ENCODE results near the gene CD4. TPM values are rescaled to one million over a fixed set of nuclear protein-coding genes. Genes with fewer than 3 reads are reported as not detected.

Gene CD4
- total and polyA plus RNA-seq, 10 of the 15 experiments (the other 5 are each of a cell fraction or from before 2014, with no cell fraction given): 0.24 to 1.6 (median 0.69) TPM

DNA sequence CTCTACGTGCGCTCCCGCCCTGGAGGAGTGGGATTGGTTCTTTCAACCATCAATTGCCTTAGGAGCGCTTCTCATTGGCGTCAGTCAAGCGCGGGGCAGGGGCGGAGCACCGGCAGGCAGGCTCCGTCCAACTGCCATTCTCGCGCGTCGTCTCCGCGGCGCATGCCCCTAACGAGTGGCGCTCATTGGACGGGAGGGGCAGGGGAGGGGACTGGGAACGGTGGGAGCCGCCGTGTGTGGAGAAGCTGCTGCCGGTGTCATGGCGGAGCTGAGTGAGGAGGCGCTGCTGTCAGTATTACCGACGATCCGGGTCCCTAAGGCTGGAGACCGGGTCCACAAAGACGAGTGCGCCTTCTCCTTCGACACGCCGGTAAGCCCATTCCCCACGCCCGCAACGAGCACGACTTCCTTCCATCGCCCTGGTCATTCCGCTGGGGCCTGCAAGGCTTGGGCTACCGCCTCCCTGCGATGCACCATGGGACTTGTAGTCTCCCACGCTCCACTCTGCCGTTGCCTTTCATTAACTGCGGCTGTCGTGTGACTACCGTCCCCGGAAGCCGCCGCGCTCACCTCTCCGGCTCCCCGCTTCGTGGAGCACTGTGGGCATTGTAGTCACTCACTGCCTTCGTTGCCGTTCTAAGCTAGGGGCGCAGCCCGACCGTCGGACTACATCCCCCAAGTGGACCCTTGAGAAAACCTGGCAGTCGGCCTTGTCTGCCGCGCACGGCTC lies 62.8 kb downstream of the CD4 start, which contains the start of gene USP5:
TSS of gene USP5 (plus strand) at position 230 of the 730 bp plus-strand sequence. CDS start at position 260, 30 bp downstream.
- CTCF ChIA-PET: interaction anchor here (0.6 to 9.9 kb wide), 16 partner anchors 17 to 315 kb away, joined by 3 to 173 read pairs (median 4); partner anchors contain the start of genes C1RL, COPS7A, MLF2 and PTPN6
- Histone ChIP-seq H3K79me2 (ENCODE audit: control insufficient read depth, insufficient read depth, low read length) (peaks cover 41% of the 10 kb centered on the region), H3K4me3 (peak within 1 kb of the TSS; percentile 82), H4K20me1 (ENCODE audit: control insufficient read depth, insufficient read depth) (no peaks in the 10 kb centered on the region), H3K4me1 (ENCODE audit: control insufficient read depth, insufficient read depth, low read length) (peaks cover 28% of the 10 kb centered on the region), H3K9me3 (replicated peaks; ENCODE audit: control insufficient read depth, insufficient read depth, low read length) (no peaks in the 10 kb centered on the region), H3K27me3 (replicated peaks in 1 of 2; ENCODE audit: control insufficient read depth in 2 of 2, insufficient read depth in 2 of 2, low read length in 1 of 2) (no peaks in the 10 kb centered on the region), H3K9ac (ENCODE audit: control insufficient read depth, insufficient read depth, low read length) (peak within 1 kb of the TSS; percentile 71), H3K27ac (ENCODE audit: control insufficient read depth, insufficient read depth) (peak within 1 kb of the TSS; percentile 84), H3K4me2 (ENCODE audit: control insufficient read depth, insufficient read depth) (peak within 1 kb of the TSS; percentile 96), H3K36me3 (ENCODE audit: control insufficient read depth in 2 of 2, insufficient read depth in 2 of 2, low read length in 1 of 2) (peaks cover 10 to 22% of the 10 kb centered on the region in 2 experiments), H2AFZ (ENCODE audit: control insufficient read depth, low read depth, low read length) (peak within 1 kb of the TSS; percentile 97)
- POLR2A ChIA-PET: interaction anchor here (0.5 to 8.9 kb wide), 36 partner anchors 9 to 261 kb away, joined by 3 to 84 read pairs (median 4); partner anchors contain the start of genes C12orf57, C1RL, COPS7A and LAG3
- under 1% methylated on average over 65 of the region's 65 CpGs for WGBS (ENCODE audit: insufficient coverage, insufficient replicate concordance, low lambda C conversion rate, missing lambda C conversion rate)
- SMC1A ChIA-PET (ENCODE audit: uncharacterized antibody, unreplicated experiment): interaction anchor here (0.6 to 5.0 kb wide), 17 partner anchors 11 to 407 kb away, joined by 3 to 42 read pairs (median 6); partner anchors contain the start of genes CD27, COPS7A, GNB3 and MLF2
- DNase-seq (ENCODE audit: low read depth, low spot score): peak; percentile 99
- in situ Hi-C loops (cut with MboI) (no loop called here), intact Hi-C loops (cut with micrococcal nuclease; ENCODE audit: unreplicated experiment) (loop anchor here (1.0 to 5.0 kb wide), 2 partner anchors 39 to 165 kb away; partner anchors contain the start of gene ZNF384)
- RAD21 ChIA-PET (ENCODE audit: unreplicated experiment): interaction anchor here (0.5 to 5.6 kb wide), 24 partner anchors 10 to 320 kb away, joined by 3 to 42 read pairs (median 4); partner anchors contain the start of genes C12orf57, COPS7A, LPAR5 and MLF2
- TSS peak; percentile 81 for BruUV-seq (replicated peaks)
- FAIRE-seq: no peak
- peak; percentile 87 for ATAC-seq
- TF ChIP-seq SMC3 (IDR thresholded peaks at IDR 0.05; ENCODE audit: borderline replicate concordance, low read length) (no peak), IRF4 (IDR thresholded peaks at IDR 0.05; ENCODE audit: low read depth, low read length) (no peak), RFX5 (IDR thresholded peaks at IDR 0.05; ENCODE audit: low read depth, low read length) (no peak), MYC (IDR thresholded peaks at IDR 0.05; ENCODE audit: insufficient read depth, insufficient read length, insufficient replicate concordance, low read length, severe bottlenecking) (peak; percentile 51), CHD1 (IDR thresholded peaks at IDR 0.05; ENCODE audit: low read depth, low read length) (no peak), MEF2A (IDR thresholded peaks at IDR 0.05; ENCODE audit: insufficient read depth, low read depth, low read length) (no peak), POLR2AphosphoS2 (IDR thresholded peaks at IDR 0.05; ENCODE audit: low read depth, low read length) (no peak; the same call in 1 of the 2 replicates), TBL1XR1 (IDR thresholded peaks at IDR 0.05; ENCODE audit: low read depth, low read length) (0 out of 2 replicates have a peak, but pooled peaks have one; percentile 23), RB1 (IDR thresholded peaks at IDR 0.05; ENCODE audit: borderline replicate concordance) (peak; percentile 21; the same call in 1 of the 2 replicates), GABPA (IDR thresholded peaks at IDR 0.05; ENCODE audit: low read depth) (peak; percentile 97), EED (IDR thresholded peaks at IDR 0.05; ENCODE audit: low read depth) (no peak), HDAC6 (IDR thresholded peaks at IDR 0.05; ENCODE audit: unreplicated experiment) (no peak), CBX5 (IDR thresholded peaks at IDR 0.05; ENCODE audit: low read depth) (no peak), STAT1 (conservative IDR thresholded peaks at IDR 0.05) (peak; percentile 94; the same call in 1 of the 2 replicates), SUPT20H (IDR thresholded peaks at IDR 0.05; ENCODE audit: borderline replicate concordance, control insufficient read depth, low read depth, low read length) (no peak), SP1 (IDR thresholded peaks at IDR 0.05; ENCODE audit: low read depth, low read length) (peak; percentile 93)
- TF ChIP-seq, protein P1, sequence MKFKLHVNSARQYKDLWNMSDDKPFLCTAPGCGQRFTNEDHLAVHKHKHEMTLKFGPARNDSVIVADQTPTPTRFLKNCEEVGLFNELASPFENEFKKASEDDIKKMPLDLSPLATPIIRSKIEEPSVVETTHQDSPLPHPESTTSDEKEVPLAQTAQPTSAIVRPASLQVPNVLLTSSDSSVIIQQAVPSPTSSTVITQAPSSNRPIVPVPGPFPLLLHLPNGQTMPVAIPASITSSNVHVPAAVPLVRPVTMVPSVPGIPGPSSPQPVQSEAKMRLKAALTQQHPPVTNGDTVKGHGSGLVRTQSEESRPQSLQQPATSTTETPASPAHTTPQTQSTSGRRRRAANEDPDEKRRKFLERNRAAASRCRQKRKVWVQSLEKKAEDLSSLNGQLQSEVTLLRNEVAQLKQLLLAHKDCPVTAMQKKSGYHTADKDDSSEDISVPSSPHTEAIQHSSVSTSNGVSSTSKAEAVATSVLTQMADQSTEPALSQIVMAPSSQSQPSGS (IDR thresholded peaks at IDR 0.05; ENCODE audit: low read length): no peak
- TF ChIP-seq, protein P2, sequence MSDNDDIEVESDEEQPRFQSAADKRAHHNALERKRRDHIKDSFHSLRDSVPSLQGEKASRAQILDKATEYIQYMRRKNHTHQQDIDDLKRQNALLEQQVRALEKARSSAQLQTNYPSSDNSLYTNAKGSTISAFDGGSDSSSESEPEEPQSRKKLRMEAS (IDR thresholded peaks at IDR 0.05; ENCODE audit: low read depth, low read length): peak; percentile 31

Data from GM12878 (cell line).